ENCODE measurements around the gene SBF2. TPM values are rescaled to one million over a fixed set of nuclear protein-coding genes. Genes with fewer than 3 reads are reported as not detected.

The SBF2 gene
- total and polyA plus RNA-seq, 2 of the 13 experiments (the other 11 are each of a cell fraction or from before 2014, with no cell fraction given): 24.0 to 45.8 TPM

- no peak; the same call in 1 of the 2 replicates for TF ChIP-seq ZSCAN29 (CRISPR knock-in tag; conservative IDR thresholded peaks at IDR 0.05)
- no peak for TF ChIP-seq ZBTB21 (CRISPR knock-in tag; IDR thresholded peaks at IDR 0.05)
- TF ChIP-seq ZNF558 (CRISPR knock-in tag; IDR thresholded peaks at IDR 0.05; ENCODE audit: borderline replicate concordance): no peak; the same call in 1 of the 2 replicates
- TF ChIP-seq SRY (CRISPR knock-in tag; IDR thresholded peaks at IDR 0.05): no peak
- no peak for TF ChIP-seq DZIP1 (CRISPR knock-in tag; IDR thresholded peaks at IDR 0.05)
- no peak for TF ChIP-seq ZNF691 (CRISPR knock-in tag; IDR thresholded peaks at IDR 0.05; ENCODE audit: borderline replicate concordance, low read depth)
- TF ChIP-seq ZNF18 (CRISPR knock-in tag; IDR thresholded peaks at IDR 0.05; ENCODE audit: insufficient replicate concordance): no peak
- no peak for TF ChIP-seq ZSCAN20 (CRISPR knock-in tag; IDR thresholded peaks at IDR 0.05; ENCODE audit: borderline replicate concordance)
- no peak for TF ChIP-seq MIER2 (CRISPR knock-in tag; IDR thresholded peaks at IDR 0.05)
- TF ChIP-seq ZNF841 (CRISPR knock-in tag; IDR thresholded peaks at IDR 0.05; ENCODE audit: borderline replicate concordance): no peak
- TF ChIP-seq GPBP1L1 (CRISPR knock-in tag; IDR thresholded peaks at IDR 0.05): no peak
- TF ChIP-seq HNRNPL (IDR thresholded peaks at IDR 0.05; ENCODE audit: low read depth, low read length): no peak
- TF ChIP-seq ZNF160 (CRISPR knock-in tag; IDR thresholded peaks at IDR 0.05): 0 out of 2 replicates have a peak, but pooled peaks have one; percentile 51
- TF ChIP-seq SNAPC5 (CRISPR knock-in tag; IDR thresholded peaks at IDR 0.05; ENCODE audit: borderline replicate concordance): no peak
- no peak for TF ChIP-seq SP140L (CRISPR knock-in tag; IDR thresholded peaks at IDR 0.05; ENCODE audit: borderline replicate concordance)
- TF ChIP-seq HOMEZ (CRISPR knock-in tag; IDR thresholded peaks at IDR 0.05; ENCODE audit: low read depth): 0 out of 2 replicates have a peak, but pooled peaks have one; percentile 11
- TF ChIP-seq ATF7 (IDR thresholded peaks at IDR 0.05): no peak
- TF ChIP-seq ATF7 (CRISPR knock-in tag; IDR thresholded peaks at IDR 0.05): no peak
- no peak for TF ChIP-seq ZNF232 (CRISPR knock-in tag; IDR thresholded peaks at IDR 0.05; ENCODE audit: borderline replicate concordance)
- no peak for TF ChIP-seq ZNF138 (CRISPR knock-in tag; IDR thresholded peaks at IDR 0.05; ENCODE audit: low read depth)
- TF ChIP-seq BHLHE40 (IDR thresholded peaks at IDR 0.05; ENCODE audit: low read length): peak; percentile 39; the same call in 1 of the 2 replicates
These were observed 13.6 kb upstream of the SBF2 start (continued) for GRCh38 chr11:10307400-10308200.
